ENCODE results near the gene C1orf174.

C1orf174 gene

GRCh38 chr1:3898994-3899753, 898 bp downstream of the C1orf174 start:
- Histone ChIP-seq H3K27ac (peak overlapping the region; percentile 95), H3K4me3 (peak overlapping the region; percentile 96), H4K20me1 (peaks cover 47% of the 10 kb centered on the region), H3K36me3 (peaks cover 32% of the 10 kb centered on the region), H3K4me2 (peak overlapping the region; percentile 97), H3K27me3 (no peaks in the 10 kb centered on the region), H3K9ac (peak overlapping the region; percentile 93), H3K9me3 (peaks cover 11% of the 10 kb centered on the region), H3K4me1 (peaks cover 37% of the 10 kb centered on the region)
- TF ChIP-seq Cebpa-rat (IDR thresholded peaks at IDR 0.05) = no peak

GRCh38 chr1:3898475-3898735, 1.7 kb downstream of the C1orf174 start:
- H3K27me3 ChIP-seq = no peaks in the 10 kb centered on the region
- peaks cover 54% of the 10 kb centered on the region for H4K20me1 ChIP-seq
- peaks cover 11% of the 10 kb centered on the region for H3K9me3 ChIP-seq
- peaks cover 32% of the 10 kb centered on the region for H3K4me1 ChIP-seq
- H3K27ac ChIP-seq = no peak overlapping the region
- no peak for TF ChIP-seq Cebpa-rat (IDR thresholded peaks at IDR 0.05)
- peak overlapping the region; percentile 97; the same call in 1 of the 2 replicates for H3K4me2 ChIP-seq
- no peak overlapping the region for H3K9ac ChIP-seq
- peaks cover 40% of the 10 kb centered on the region for H3K36me3 ChIP-seq
- 0 out of 2 replicates have a peak overlapping the region, but pooled peaks have one; percentile 22 for H3K4me3 ChIP-seq

- H3K27me3 ChIP-seq = no peaks in the 10 kb centered on the region
- H3K36me3 ChIP-seq = peaks cover 48% of the 10 kb centered on the region
- peaks cover 65% of the 10 kb centered on the region for H4K20me1 ChIP-seq
- no peak overlapping the region for H3K27ac ChIP-seq
- H3K4me2 ChIP-seq = no peak overlapping the region
- H3K9me3 ChIP-seq = peaks cover 11% of the 10 kb centered on the region
- H3K4me1 ChIP-seq = peaks cover 24% of the 10 kb centered on the region
- no peak overlapping the region for H3K4me3 ChIP-seq
- no peak for TF ChIP-seq Cebpa-rat (IDR thresholded peaks at IDR 0.05)
- no peak overlapping the region for H3K9ac ChIP-seq
Observed at GRCh38 chr1:3896396-3897000, 3.6 kb downstream of the C1orf174 start.

GRCh38 chr1:3895951-3896325, 4.1 kb downstream of the C1orf174 start:
- Histone ChIP-seq H3K36me3 (peaks cover 52% of the 10 kb centered on the region), H4K20me1 (peaks cover 70% of the 10 kb centered on the region), H3K27ac (no peak overlapping the region), H3K4me3 (no peak overlapping the region), H3K27me3 (no peaks in the 10 kb centered on the region), H3K9ac (no peak overlapping the region), H3K9me3 (peaks cover 11% of the 10 kb centered on the region), H3K4me1 (peaks cover 28% of the 10 kb centered on the region), H3K4me2 (no peak overlapping the region)
- TF ChIP-seq Cebpa-rat (IDR thresholded peaks at IDR 0.05) = no peak

GRCh38 chr1:3895279-3895950, 4.7 kb downstream of the C1orf174 start:
- no peak for TF ChIP-seq Cebpa-rat (IDR thresholded peaks at IDR 0.05)
- H3K36me3 ChIP-seq = peaks cover 57% of the 10 kb centered on the region
- no peak overlapping the region for H3K4me3 ChIP-seq
- no peak overlapping the region for H3K27ac ChIP-seq
- H3K4me1 ChIP-seq = peaks cover 34% of the 10 kb centered on the region
- H3K4me2 ChIP-seq = no peak overlapping the region
- no peaks in the 10 kb centered on the region for H3K27me3 ChIP-seq
- peaks cover 11% of the 10 kb centered on the region for H3K9me3 ChIP-seq
- H4K20me1 ChIP-seq = peaks cover 75% of the 10 kb centered on the region
- H3K9ac ChIP-seq = no peak overlapping the region

GRCh38 chr1:3894626-3895278, 5.3 kb downstream of the C1orf174 start:
- Histone ChIP-seq H3K27ac (no peak overlapping the region), H3K4me3 (no peak overlapping the region), H3K9me3 (peaks cover 11% of the 10 kb centered on the region), H4K20me1 (peaks cover 82% of the 10 kb centered on the region), H3K4me2 (no peak overlapping the region), H3K27me3 (no peaks in the 10 kb centered on the region), H3K9ac (no peak overlapping the region), H3K4me1 (peaks cover 37% of the 10 kb centered on the region), H3K36me3 (peaks cover 64% of the 10 kb centered on the region)
- no peak for TF ChIP-seq Cebpa-rat (IDR thresholded peaks at IDR 0.05)

GRCh38 chr1:3893190-3893589, 6.9 kb downstream of the C1orf174 start:
- Histone ChIP-seq H3K27ac (no peak overlapping the region), H4K20me1 (peaks cover 73% of the 10 kb centered on the region), H3K27me3 (no peaks in the 10 kb centered on the region), H3K4me3 (no peak overlapping the region), H3K4me1 (peaks cover 29% of the 10 kb centered on the region), H3K9me3 (peaks cover 7% of the 10 kb centered on the region), H3K4me2 (peak overlapping the region; percentile 37; the same call in 1 of the 2 replicates), H3K36me3 (peaks cover 78% of the 10 kb centered on the region), H3K9ac (peak overlapping the region; percentile 15; the same call in 1 of the 2 replicates)
- no peak for TF ChIP-seq Cebpa-rat (IDR thresholded peaks at IDR 0.05)

- Histone ChIP-seq H3K27ac (0 out of 2 replicates have a peak overlapping the region, but pooled peaks have one; percentile 22), H3K36me3 (peaks cover 78% of the 10 kb centered on the region), H3K27me3 (no peaks in the 10 kb centered on the region), H3K9me3 (peaks cover 3% of the 10 kb centered on the region), H3K4me3 (no peak overlapping the region), H4K20me1 (peaks cover 70% of the 10 kb centered on the region), H3K9ac (peak overlapping the region; percentile 15; the same call in 1 of the 2 replicates), H3K4me1 (peaks cover 29% of the 10 kb centered on the region), H3K4me2 (peak overlapping the region; percentile 37; the same call in 1 of the 2 replicates)
- TF ChIP-seq Cebpa-rat (IDR thresholded peaks at IDR 0.05) = no peak
Observed at GRCh38 chr1:3892748-3893147, 7.3 kb downstream of the C1orf174 start.

- Histone ChIP-seq H3K9me3 (no peaks in the 10 kb centered on the region), H3K4me1 (peaks cover 29% of the 10 kb centered on the region), H3K9ac (peak overlapping the region; percentile 6; the same call in 1 of the 2 replicates), H3K36me3 (peaks cover 86% of the 10 kb centered on the region), H3K4me3 (no peak overlapping the region), H4K20me1 (peaks cover 58% of the 10 kb centered on the region), H3K27ac (0 out of 2 replicates have a peak overlapping the region, but pooled peaks have one; percentile 1), H3K4me2 (peak overlapping the region; percentile 46), H3K27me3 (no peaks in the 10 kb centered on the region)
- no peak for TF ChIP-seq Cebpa-rat (IDR thresholded peaks at IDR 0.05)
Observed at GRCh38 chr1:3891329-3891865, 8.7 kb downstream of the C1orf174 start.
